22Rv1 (cell line): ENCODE measurements around the gene ARSK.

Source experiments
- CTCF ChIP-seq: fragments of 450-650 bp; IDR thresholded peaks from 2 replicates; pipeline ENCODE4 v1.5.1; 2017; ENCODE audit warnings: mild to moderate bottlenecking
- ZFX ChIP-seq: fragments of 450-650 bp; IDR thresholded peaks from 2 replicates; pipeline ENCODE4 v1.6.1; 2017; ENCODE audit warnings: antibody characterized with exemption, borderline replicate concordance

- TF ChIP-seq CTCF = no peak
- no peak for TF ChIP-seq ZFX
Measured at GRCh38 chr5:95531491-95531890, 23.4 kb upstream of the ARSK start.
